Mesothelial cell of epicardium (in vitro differentiated cells): Measurements from ENCODE around the gene RBP5. TPM values are rescaled to one million over a fixed set of nuclear protein-coding genes. Genes with fewer than 3 reads are reported as not detected.
A peak's percentile ranks its signal among the peaks of the same experiment; 100 is the strongest.

Experiments used
- DNase-seq, 2 experiments: peaks; one replicate each; pipeline ENCODE4 v3.0.0; 2021; ENCODE audit warnings: low spot score in 2 of 2; ENCODE audit not compliant: unreplicated experiment in 2 of 2
- H3K27ac Mint-ChIP-seq: 2 replicates; pipeline ENCODE4 v1.8.0; 2021; ENCODE audit warnings: mixed read lengths
- H3K27me3 Mint-ChIP-seq: 2 replicates; pipeline ENCODE4 v1.8.0; 2021; ENCODE audit warnings: low read depth, mixed read lengths
- H3K36me3 Mint-ChIP-seq: 2 replicates; pipeline ENCODE4 v1.8.0; 2021; ENCODE audit warnings: mixed read lengths
- H3K4me1 Mint-ChIP-seq: 2 replicates; pipeline ENCODE4 v1.8.0; 2021; ENCODE audit warnings: mixed read lengths
- H3K4me3 Mint-ChIP-seq: 2 replicates; pipeline ENCODE4 v1.8.0; 2021; ENCODE audit warnings: mild to moderate bottlenecking, moderate library complexity, mixed read lengths
- H3K9me3 Mint-ChIP-seq: 2 replicates; pipeline ENCODE4 v1.8.0; 2021; ENCODE audit warnings: mixed read lengths
- CTCF ChIP-seq: fragments of 200-600 bp; sonication (generic); IDR thresholded peaks from one replicate; pipeline ENCODE4 v1.5.0; 2021; ENCODE audit warnings: antibody characterized with exemption; ENCODE audit not compliant: unreplicated experiment
- total RNA-seq: library from RNA; stranded (reverse); gene quantifications from 3 replicates; pipeline ENCODE4 v1.2.1, GENCODE V29; 2021

RBP5 gene
- total RNA-seq, 1 donor from 2014 or later = 2.1 TPM

GRCh38 chr12:7089196-7089871, 39.4 kb downstream of the RBP5 start:
- no peaks in the 10 kb centered on the region for H3K9me3 Mint-ChIP-seq
- H3K27ac Mint-ChIP-seq = no peak overlapping the region
- TF ChIP-seq CTCF = no peak
- peaks cover 9% of the 10 kb centered on the region for H3K36me3 Mint-ChIP-seq
- H3K27me3 Mint-ChIP-seq = no peaks in the 10 kb centered on the region
- H3K4me1 Mint-ChIP-seq = peaks cover 13% of the 10 kb centered on the region
- no peak overlapping the region for H3K4me3 Mint-ChIP-seq
- DNase-seq = no peak

- no peak for TF ChIP-seq CTCF
- peaks cover 24% of the 10 kb centered on the region for H3K36me3 Mint-ChIP-seq
- no peaks in the 10 kb centered on the region for H3K27me3 Mint-ChIP-seq
- H3K9me3 Mint-ChIP-seq = peaks cover 6% of the 10 kb centered on the region
- no peak overlapping the region for H3K27ac Mint-ChIP-seq
- peaks cover 4% of the 10 kb centered on the region for H3K4me1 Mint-ChIP-seq
- no peak for DNase-seq
- H3K4me3 Mint-ChIP-seq = no peak overlapping the region
These were observed 45.6 kb downstream of the RBP5 start for GRCh38 chr12:7083125-7083524.

- Mint-ChIP-seq H3K4me1 (peaks cover 4% of the 10 kb centered on the region), H3K27me3 (peaks cover 2% of the 10 kb centered on the region), H3K4me3 (no peak overlapping the region), H3K27ac (no peak overlapping the region), H3K36me3 (peaks cover 16% of the 10 kb centered on the region), H3K9me3 (peaks cover 6% of the 10 kb centered on the region)
- TF ChIP-seq CTCF = no peak
- no peak for DNase-seq
These were observed 47.7 kb downstream of the RBP5 start for GRCh38 chr12:7081037-7081436.

- Mint-ChIP-seq H3K4me3 (no peak overlapping the region), H3K27me3 (peaks cover 8% of the 10 kb centered on the region), H3K9me3 (peaks cover 6% of the 10 kb centered on the region), H3K27ac (peak overlapping the region; percentile 75), H3K4me1 (peaks cover 4% of the 10 kb centered on the region), H3K36me3 (peaks cover 16% of the 10 kb centered on the region)
- no peak for TF ChIP-seq CTCF
- DNase-seq = no peak
These were observed 48.9 kb downstream of the RBP5 start for GRCh38 chr12:7079826-7080125.

GRCh38 chr12:7078163-7078562, 50.5 kb downstream of the RBP5 start:
- no peak for DNase-seq
- Mint-ChIP-seq H3K4me3 (no peak overlapping the region), H3K27ac (no peak overlapping the region), H3K36me3 (peaks cover 13% of the 10 kb centered on the region), H3K9me3 (peaks cover 3% of the 10 kb centered on the region), H3K27me3 (peaks cover 14% of the 10 kb centered on the region), H3K4me1 (peaks cover 4% of the 10 kb centered on the region)
- no peak for TF ChIP-seq CTCF

- Mint-ChIP-seq H3K27me3 (peaks cover 25% of the 10 kb centered on the region), H3K36me3 (peaks cover 2% of the 10 kb centered on the region)
- no peak for DNase-seq
These were observed 52.2 kb downstream of the RBP5 start for GRCh38 chr12:7076493-7076892.

More at GRCh38 chr12:7076493-7076892, 52.2 kb downstream of the RBP5 start:
- no peak overlapping the region for H3K4me3 Mint-ChIP-seq
- no peak overlapping the region for H3K27ac Mint-ChIP-seq
- no peaks in the 10 kb centered on the region for H3K9me3 Mint-ChIP-seq
- TF ChIP-seq CTCF = no peak
- H3K4me1 Mint-ChIP-seq = peaks cover 4% of the 10 kb centered on the region
